ENCODE results near the gene LILRA5. TPM values are rescaled to one million over a fixed set of nuclear protein-coding genes. Genes with fewer than 3 reads are reported as not detected.
"Not testable (repeated sequence)": the region's sequence is repeated elsewhere in the genome, so short reads cannot be mapped to it uniquely, and the experiment has no call there.

LILRA5 gene
- total RNA-seq, 1 donor from 2014 or later: not detected

GRCh38 chr19:54294539-54294938 is 18.4 kb downstream of the LILRA5 start:
- Mint-ChIP-seq H3K4me3 (ENCODE audit: low read depth) (no peak overlapping the region), H3K4me1 (ENCODE audit: low read depth) (no peaks in the 10 kb centered on the region), H3K9me3 (ENCODE audit: low read depth) (no peaks in the 10 kb centered on the region), H3K36me3 (ENCODE audit: insufficient read depth) (no peaks in the 10 kb centered on the region), H3K27ac (no peak overlapping the region), H3K27me3 (peaks cover 48% of the 10 kb centered on the region)
- TF ChIP-seq, protein P1, sequence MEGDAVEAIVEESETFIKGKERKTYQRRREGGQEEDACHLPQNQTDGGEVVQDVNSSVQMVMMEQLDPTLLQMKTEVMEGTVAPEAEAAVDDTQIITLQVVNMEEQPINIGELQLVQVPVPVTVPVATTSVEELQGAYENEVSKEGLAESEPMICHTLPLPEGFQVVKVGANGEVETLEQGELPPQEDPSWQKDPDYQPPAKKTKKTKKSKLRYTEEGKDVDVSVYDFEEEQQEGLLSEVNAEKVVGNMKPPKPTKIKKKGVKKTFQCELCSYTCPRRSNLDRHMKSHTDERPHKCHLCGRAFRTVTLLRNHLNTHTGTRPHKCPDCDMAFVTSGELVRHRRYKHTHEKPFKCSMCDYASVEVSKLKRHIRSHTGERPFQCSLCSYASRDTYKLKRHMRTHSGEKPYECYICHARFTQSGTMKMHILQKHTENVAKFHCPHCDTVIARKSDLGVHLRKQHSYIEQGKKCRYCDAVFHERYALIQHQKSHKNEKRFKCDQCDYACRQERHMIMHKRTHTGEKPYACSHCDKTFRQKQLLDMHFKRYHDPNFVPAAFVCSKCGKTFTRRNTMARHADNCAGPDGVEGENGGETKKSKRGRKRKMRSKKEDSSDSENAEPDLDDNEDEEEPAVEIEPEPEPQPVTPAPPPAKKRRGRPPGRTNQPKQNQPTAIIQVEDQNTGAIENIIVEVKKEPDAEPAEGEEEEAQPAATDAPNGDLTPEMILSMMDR (IDR thresholded peaks at IDR 0.05; ENCODE audit: unreplicated experiment): no peak
- DNase-seq (ENCODE audit: low spot score, unreplicated experiment): no peak

- H3K36me3 Mint-ChIP-seq (ENCODE audit: insufficient read depth); H3K27ac Mint-ChIP-seq; H3K4me3 Mint-ChIP-seq (ENCODE audit: low read depth); H3K9me3 Mint-ChIP-seq (ENCODE audit: low read depth); DNase-seq (ENCODE audit: low spot score, unreplicated experiment); H3K4me1 Mint-ChIP-seq (ENCODE audit: low read depth): not testable (repeated sequence)
- H3K27me3 Mint-ChIP-seq: peaks cover 61% of the 10 kb centered on the region
These were observed 23.8 kb downstream of the LILRA5 start for GRCh38 chr19:54289160-54289559.

DNA sequence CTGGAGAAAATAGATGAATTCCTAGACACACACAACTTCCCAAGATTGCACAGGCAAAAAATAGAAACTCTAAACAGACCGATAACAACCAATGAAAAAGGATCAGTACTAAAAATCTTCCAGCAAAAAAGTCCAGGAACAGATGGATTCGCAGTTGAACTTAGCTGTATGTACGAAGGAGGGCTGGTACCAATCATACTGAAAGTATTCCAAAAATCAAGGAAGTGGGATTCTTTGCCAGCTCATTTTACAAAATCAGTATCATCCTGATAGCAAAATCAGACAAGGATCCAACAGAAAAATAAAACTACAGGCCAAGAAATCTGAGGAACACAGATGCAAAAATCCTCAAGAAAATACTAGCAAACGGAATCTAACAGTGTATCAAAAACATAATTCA is 25.5 kb downstream of the LILRA5 start:
- H3K4me3 Mint-ChIP-seq (ENCODE audit: low read depth): no peak overlapping the region
- H3K27ac Mint-ChIP-seq: no peak overlapping the region
- peaks cover 56% of the 10 kb centered on the region for H3K27me3 Mint-ChIP-seq
- H3K4me1 Mint-ChIP-seq (ENCODE audit: low read depth): no peaks in the 10 kb centered on the region
- H3K9me3 Mint-ChIP-seq (ENCODE audit: low read depth): no peaks in the 10 kb centered on the region
- H3K36me3 Mint-ChIP-seq (ENCODE audit: insufficient read depth): no peaks in the 10 kb centered on the region
- no peak for DNase-seq (ENCODE audit: low spot score, unreplicated experiment)
- TF ChIP-seq, protein P1 (IDR thresholded peaks at IDR 0.05; ENCODE audit: unreplicated experiment): no peak

DNA sequence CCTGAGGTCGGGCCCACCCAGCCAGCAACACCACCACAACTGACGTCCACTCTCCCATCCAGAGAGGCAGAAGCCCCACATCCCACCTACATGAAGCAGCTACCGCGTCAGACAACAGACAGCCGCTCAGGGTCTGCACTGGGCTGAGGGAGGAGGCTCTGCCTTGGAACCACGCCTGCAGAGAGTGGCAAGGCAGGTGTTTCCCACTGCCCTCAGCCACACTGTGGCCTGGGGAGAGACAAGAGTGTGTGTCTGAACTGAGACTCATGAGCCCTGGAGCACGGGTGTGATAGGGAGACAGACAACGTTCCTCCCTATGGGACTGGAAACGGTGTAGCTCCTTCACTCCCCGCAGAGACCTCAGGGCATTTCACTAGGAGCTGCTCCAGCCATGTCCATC is 26.7 kb downstream of the LILRA5 start:
- H3K27me3 Mint-ChIP-seq: peaks cover 62% of the 10 kb centered on the region

GRCh38 chr19:54285427-54286056 is 27.4 kb downstream of the LILRA5 start:
- not testable (repeated sequence) for DNase-seq (ENCODE audit: low spot score, unreplicated experiment); H3K9me3 Mint-ChIP-seq (ENCODE audit: low read depth); H3K4me1 Mint-ChIP-seq (ENCODE audit: low read depth); H3K27ac Mint-ChIP-seq; H3K36me3 Mint-ChIP-seq (ENCODE audit: insufficient read depth); H3K4me3 Mint-ChIP-seq (ENCODE audit: low read depth)
- peaks cover 65% of the 10 kb centered on the region for H3K27me3 Mint-ChIP-seq

More for the DNA sequence above, 26.7 kb downstream of the LILRA5 start:
- H3K4me1 Mint-ChIP-seq (ENCODE audit: low read depth); DNase-seq (ENCODE audit: low spot score, unreplicated experiment); H3K27ac Mint-ChIP-seq; H3K36me3 Mint-ChIP-seq (ENCODE audit: insufficient read depth); H3K4me3 Mint-ChIP-seq (ENCODE audit: low read depth); H3K9me3 Mint-ChIP-seq (ENCODE audit: low read depth): not testable (repeated sequence)

GRCh38 chr19:54282686-54283470 is 30.1 kb downstream of the LILRA5 start:
- no peak for DNase-seq (ENCODE audit: low spot score, unreplicated experiment)
- Mint-ChIP-seq H3K27ac (no peak overlapping the region), H3K4me1 (ENCODE audit: low read depth) (no peaks in the 10 kb centered on the region), H3K9me3 (ENCODE audit: low read depth) (no peaks in the 10 kb centered on the region), H3K4me3 (ENCODE audit: low read depth) (no peak overlapping the region), H3K27me3 (peaks cover 57% of the 10 kb centered on the region), H3K36me3 (ENCODE audit: insufficient read depth) (no peaks in the 10 kb centered on the region)
- TF ChIP-seq, protein P1 (IDR thresholded peaks at IDR 0.05; ENCODE audit: unreplicated experiment): no peak

DNA sequence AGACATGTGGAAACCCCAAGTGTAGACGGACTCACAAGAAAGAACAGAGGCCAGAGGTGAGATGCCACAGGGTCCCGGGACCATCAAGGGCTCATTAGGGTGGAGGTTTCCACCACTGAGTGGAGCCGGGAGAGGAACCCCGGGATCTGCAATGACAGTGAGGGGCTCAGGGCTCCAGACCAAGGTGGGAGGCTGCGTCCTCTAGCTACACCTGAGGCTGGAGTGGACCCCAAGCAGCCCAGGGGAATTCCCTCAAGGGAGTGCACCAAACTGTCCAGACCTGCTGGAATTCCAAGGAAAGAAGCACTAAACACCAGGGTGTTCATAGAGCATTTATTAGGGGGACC is 31.3 kb downstream of the LILRA5 start:
- not testable (repeated sequence) for H3K4me3 Mint-ChIP-seq (ENCODE audit: low read depth); H3K36me3 Mint-ChIP-seq (ENCODE audit: insufficient read depth); H3K9me3 Mint-ChIP-seq (ENCODE audit: low read depth); DNase-seq (ENCODE audit: low spot score, unreplicated experiment); H3K27ac Mint-ChIP-seq; H3K4me1 Mint-ChIP-seq (ENCODE audit: low read depth)
- peaks cover 46% of the 10 kb centered on the region for H3K27me3 Mint-ChIP-seq
